Measurements from ENCODE around the gene RMND5B. TPM values are rescaled to one million over a fixed set of nuclear protein-coding genes. Genes with fewer than 3 reads are reported as not detected.
"Not testable (repeated sequence)": the region's sequence is repeated elsewhere in the genome, so short reads cannot be mapped to it uniquely, and the experiment has no call there.

RMND5B gene
- total and polyA plus RNA-seq, 10 of the 15 experiments (the other 5 are each of a cell fraction or from before 2014, with no cell fraction given) = 1.6 to 50.7 (median 30.9) TPM

DNA sequence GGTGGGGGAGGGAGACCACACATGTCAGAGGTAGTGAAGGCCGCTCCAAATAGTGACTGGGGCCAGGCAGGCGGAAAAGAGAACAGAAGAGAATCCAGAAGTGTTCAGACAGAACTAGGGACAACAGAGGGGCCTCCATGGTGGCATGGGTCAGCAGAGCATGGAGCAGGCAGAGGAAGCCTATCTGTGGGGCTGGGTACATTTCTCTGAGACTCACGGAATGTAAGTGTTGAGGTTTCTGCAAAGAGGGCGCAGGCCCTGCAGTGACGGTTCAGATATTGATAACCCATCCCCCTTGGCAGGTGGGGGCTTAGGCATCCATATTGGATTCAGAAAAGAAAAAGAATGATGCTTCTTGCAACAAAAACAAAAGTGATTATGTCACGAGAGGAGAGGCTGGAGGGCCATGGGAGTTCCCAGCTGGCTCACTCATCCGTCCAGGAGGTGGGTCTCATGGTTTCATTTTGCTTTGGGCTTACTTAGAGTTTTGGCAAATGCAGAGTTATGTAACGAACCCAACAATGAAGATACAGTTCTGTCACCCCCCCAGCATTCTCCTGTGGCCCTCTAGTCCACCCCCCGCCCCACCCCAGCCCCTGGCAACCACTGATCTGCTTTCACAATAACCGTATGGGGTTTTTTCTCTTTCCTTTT, 5.4 kb upstream of the RMND5B start (continued):
- TF ChIP-seq, protein P1, sequence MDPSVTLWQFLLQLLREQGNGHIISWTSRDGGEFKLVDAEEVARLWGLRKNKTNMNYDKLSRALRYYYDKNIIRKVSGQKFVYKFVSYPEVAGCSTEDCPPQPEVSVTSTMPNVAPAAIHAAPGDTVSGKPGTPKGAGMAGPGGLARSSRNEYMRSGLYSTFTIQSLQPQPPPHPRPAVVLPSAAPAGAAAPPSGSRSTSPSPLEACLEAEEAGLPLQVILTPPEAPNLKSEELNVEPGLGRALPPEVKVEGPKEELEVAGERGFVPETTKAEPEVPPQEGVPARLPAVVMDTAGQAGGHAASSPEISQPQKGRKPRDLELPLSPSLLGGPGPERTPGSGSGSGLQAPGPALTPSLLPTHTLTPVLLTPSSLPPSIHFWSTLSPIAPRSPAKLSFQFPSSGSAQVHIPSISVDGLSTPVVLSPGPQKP (IDR thresholded peaks at IDR 0.05; ENCODE audit: low read depth, low read length) = no peak

DNA sequence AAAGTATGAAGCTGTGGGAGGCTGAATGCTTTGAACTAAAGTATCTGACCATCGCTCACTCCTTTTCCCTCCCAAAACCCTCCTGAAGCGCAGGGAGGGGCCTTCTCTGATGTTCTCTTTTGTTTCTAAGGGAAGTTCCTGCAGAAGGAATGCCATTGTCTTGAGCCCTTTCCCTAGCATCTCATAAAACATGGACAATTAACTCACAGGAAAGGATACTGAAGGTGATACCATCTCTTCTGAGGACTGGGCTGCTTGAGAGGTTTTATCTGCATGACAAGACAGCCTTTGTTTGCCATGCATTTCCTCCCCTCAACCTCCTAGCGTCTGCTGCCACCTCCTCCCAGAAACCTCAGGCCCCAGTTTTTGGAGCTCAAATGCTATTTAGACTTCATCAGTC, 4.3 kb upstream of the RMND5B start:
- RAD21 ChIA-PET (ENCODE audit: unreplicated experiment) = no interaction called here
- peaks cover 3 to 11% of the 10 kb centered on the region in 2 experiments; a peak in 3 of 4 replicates for H3K36me3 ChIP-seq (ENCODE audit: control insufficient read depth in 2 of 2, insufficient read depth in 2 of 2, low read length in 1 of 2)
- no peak overlapping the region for H3K4me3 ChIP-seq
- H3K27me3 ChIP-seq (replicated peaks in 1 of 2; ENCODE audit: control insufficient read depth in 2 of 2, insufficient read depth in 2 of 2, low read length in 1 of 2) = no peaks in the 10 kb centered on the region
- DNase-seq (ENCODE audit: low read depth, low spot score) = no peak
- FAIRE-seq = no peak
- CTCF ChIA-PET = no interaction called here
- H3K4me2 ChIP-seq (ENCODE audit: control insufficient read depth, insufficient read depth) = no peak overlapping the region
- WGBS (ENCODE audit: insufficient coverage, insufficient replicate concordance, low lambda C conversion rate, missing lambda C conversion rate) = 97% methylated on average over 3 of the region's 3 CpGs
- no peak overlapping the region for H3K27ac ChIP-seq (ENCODE audit: control insufficient read depth, insufficient read depth)
- H3K9ac ChIP-seq (ENCODE audit: control insufficient read depth, insufficient read depth, low read length) = no peak overlapping the region
- peaks cover 11% of the 10 kb centered on the region for H3K79me2 ChIP-seq (ENCODE audit: control insufficient read depth, insufficient read depth, low read length)
- no TSS peak for BruUV-seq (replicated peaks)
- no peak for ATAC-seq
- TF ChIP-seq, protein P2, sequence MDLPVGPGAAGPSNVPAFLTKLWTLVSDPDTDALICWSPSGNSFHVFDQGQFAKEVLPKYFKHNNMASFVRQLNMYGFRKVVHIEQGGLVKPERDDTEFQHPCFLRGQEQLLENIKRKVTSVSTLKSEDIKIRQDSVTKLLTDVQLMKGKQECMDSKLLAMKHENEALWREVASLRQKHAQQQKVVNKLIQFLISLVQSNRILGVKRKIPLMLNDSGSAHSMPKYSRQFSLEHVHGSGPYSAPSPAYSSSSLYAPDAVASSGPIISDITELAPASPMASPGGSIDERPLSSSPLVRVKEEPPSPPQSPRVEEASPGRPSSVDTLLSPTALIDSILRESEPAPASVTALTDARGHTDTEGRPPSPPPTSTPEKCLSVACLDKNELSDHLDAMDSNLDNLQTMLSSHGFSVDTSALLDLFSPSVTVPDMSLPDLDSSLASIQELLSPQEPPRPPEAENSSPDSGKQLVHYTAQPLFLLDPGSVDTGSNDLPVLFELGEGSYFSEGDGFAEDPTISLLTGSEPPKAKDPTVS (IDR thresholded peaks at IDR 0.05; ENCODE audit: low read depth, low read length) = no peak
- TF ChIP-seq ATF7 (IDR thresholded peaks at IDR 0.05; ENCODE audit: low read depth) (no peak), ZBED1 (IDR thresholded peaks at IDR 0.05; ENCODE audit: borderline replicate concordance) (no peak), TCF7 (IDR thresholded peaks at IDR 0.05; ENCODE audit: borderline replicate concordance) (no peak)
- in situ Hi-C loops (cut with MboI) (loop anchor here (10.0 kb wide), 1 partner anchor 1688 kb away; no protein-coding TSS in a partner anchor), intact Hi-C loops (cut with micrococcal nuclease; ENCODE audit: unreplicated experiment) (no loop called here)
- POLR2A ChIA-PET = interaction anchor here (1.6 kb wide), 1 partner anchor 10 kb away, joined by 6 read pairs; no protein-coding TSS in a partner anchor
- peaks cover 3% of the 10 kb centered on the region for H3K4me1 ChIP-seq (ENCODE audit: control insufficient read depth, insufficient read depth, low read length)
- H2AFZ ChIP-seq (ENCODE audit: control insufficient read depth, low read depth, low read length) = no peak overlapping the region
- SMC1A ChIA-PET (ENCODE audit: uncharacterized antibody, unreplicated experiment) = no interaction called here
- no peaks in the 10 kb centered on the region for H3K9me3 ChIP-seq (replicated peaks; ENCODE audit: control insufficient read depth, insufficient read depth, low read length)
- H4K20me1 ChIP-seq (ENCODE audit: control insufficient read depth, insufficient read depth) = no peaks in the 10 kb centered on the region

DNA sequence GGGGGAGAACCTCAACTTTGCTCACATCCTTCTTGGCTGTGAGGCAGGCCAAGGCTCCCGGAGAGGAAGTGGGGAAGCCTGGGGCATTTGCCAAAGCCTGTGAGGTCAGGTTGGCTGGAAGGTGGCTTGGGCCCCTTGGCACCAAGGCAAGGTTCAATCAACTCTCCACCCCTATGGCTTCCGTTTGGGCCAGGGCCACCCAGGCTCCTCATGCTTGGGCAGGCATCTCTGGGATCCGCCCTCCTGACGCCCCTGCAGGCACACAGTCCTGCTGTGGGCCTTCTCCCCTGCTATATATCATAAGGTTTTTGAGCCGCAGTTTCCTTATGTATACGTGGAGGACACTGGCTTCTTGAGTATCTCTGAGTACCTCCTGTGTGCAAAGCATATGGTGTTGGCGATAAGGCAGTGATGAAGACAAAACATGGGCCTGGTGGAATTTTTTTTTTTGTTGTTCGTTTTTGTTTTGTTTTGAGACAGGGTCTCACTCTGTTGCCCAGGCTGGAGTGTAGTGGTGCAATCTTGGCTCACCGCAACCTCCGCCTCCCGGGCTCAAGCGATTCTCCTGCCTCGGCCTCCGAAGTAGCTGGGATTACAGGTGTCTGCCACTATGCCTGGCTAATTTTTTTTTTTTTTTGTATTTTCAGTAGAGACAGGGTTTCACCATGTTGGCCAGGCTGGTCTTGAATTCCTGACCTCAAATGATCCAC, 3.4 kb upstream of the RMND5B start:
- H3K9me3 ChIP-seq (replicated peaks; ENCODE audit: control insufficient read depth, insufficient read depth, low read length); H3K4me2 ChIP-seq (ENCODE audit: control insufficient read depth, insufficient read depth); H4K20me1 ChIP-seq (ENCODE audit: control insufficient read depth, insufficient read depth); H3K27ac ChIP-seq (ENCODE audit: control insufficient read depth, insufficient read depth); H3K4me1 ChIP-seq (ENCODE audit: control insufficient read depth, insufficient read depth, low read length); RAD21 ChIA-PET (ENCODE audit: unreplicated experiment); ATAC-seq; H3K27me3 ChIP-seq (replicated peaks in 1 of 2; ENCODE audit: control insufficient read depth in 2 of 2, insufficient read depth in 2 of 2, low read length in 1 of 2); H3K4me3 ChIP-seq; SMC1A ChIA-PET (ENCODE audit: uncharacterized antibody, unreplicated experiment); H3K36me3 ChIP-seq (ENCODE audit: control insufficient read depth in 2 of 2, insufficient read depth in 2 of 2, low read length in 1 of 2); BruUV-seq (replicated peaks); POLR2A ChIA-PET; DNase-seq (ENCODE audit: low read depth, low spot score); H2AFZ ChIP-seq (ENCODE audit: control insufficient read depth, low read depth, low read length); FAIRE-seq; intact Hi-C loops (cut with micrococcal nuclease; ENCODE audit: unreplicated experiment); H3K9ac ChIP-seq (ENCODE audit: control insufficient read depth, insufficient read depth, low read length); CTCF ChIA-PET: not testable (repeated sequence)
- in situ Hi-C loops (cut with MboI) = loop anchor here (10.0 kb wide), 1 partner anchor 1687 kb away; no protein-coding TSS in a partner anchor
- peaks cover 18% of the 10 kb centered on the region for H3K79me2 ChIP-seq (ENCODE audit: control insufficient read depth, insufficient read depth, low read length)
- WGBS (ENCODE audit: insufficient coverage, insufficient replicate concordance, low lambda C conversion rate, missing lambda C conversion rate) = 84% methylated on average over 14 of the region's 14 CpGs

All from GM12878 (cell line).